CD1c-positive myeloid dendritic cell (primary cell): ENCODE data around the gene PTCH1.

Experiments
- DNase-seq: peaks from one replicate; pipeline ENCODE4 v3.0.0-alpha.2; 2016; ENCODE audit errors: extremely low spot score

Gene PTCH1

DNA sequence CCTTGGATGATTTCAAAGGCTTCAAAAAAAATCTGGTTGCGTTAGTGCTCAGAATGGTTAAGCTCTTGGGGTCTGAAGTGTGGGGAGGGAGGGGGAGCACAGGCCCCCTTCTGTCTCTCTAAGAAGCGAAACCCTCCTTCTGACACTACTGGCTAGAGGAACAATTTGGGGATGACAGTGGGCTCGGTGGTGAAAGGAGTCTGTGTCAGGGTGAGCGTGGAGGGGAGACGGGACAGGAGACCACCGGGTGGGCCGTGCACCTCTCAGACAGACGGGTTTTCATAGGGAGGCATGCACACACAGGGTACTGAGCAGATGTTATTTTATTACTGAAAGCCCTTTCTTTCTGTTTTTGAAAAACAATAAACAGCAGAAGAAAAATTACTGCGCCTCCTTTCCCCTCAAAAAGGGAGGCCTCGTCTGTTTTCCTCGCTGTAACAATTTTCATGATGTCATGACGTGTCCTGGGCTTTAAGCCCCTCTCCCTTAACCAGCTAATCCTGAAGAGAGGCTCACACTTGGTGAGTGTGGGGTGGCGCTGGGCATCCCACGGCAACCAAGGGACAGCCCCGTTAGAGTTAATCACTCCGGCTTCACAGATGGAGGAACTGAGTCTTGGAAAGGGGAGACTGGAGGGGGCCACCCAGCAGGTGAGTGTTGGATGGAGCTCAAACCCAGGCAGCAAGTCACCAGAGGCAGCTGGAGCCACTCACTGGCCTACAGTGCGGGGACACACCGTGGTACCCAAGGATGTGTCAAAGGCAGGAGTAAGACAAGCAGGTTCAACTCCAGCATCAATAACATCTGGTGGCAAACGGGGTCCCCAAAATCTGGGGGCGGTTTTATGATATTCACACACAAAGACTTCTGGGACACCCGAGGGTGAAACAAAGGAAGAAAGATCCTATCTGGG, 53.4 kb downstream of the PTCH1 start:
- no peak for DNase-seq

- DNase-seq: peak; percentile 41
Measured at GRCh38 chr9:95462249-95463147, 54.3 kb downstream of the PTCH1 start.

- no peak for DNase-seq
Measured at GRCh38 chr9:95461448-95462248, 55.1 kb downstream of the PTCH1 start.

DNA sequence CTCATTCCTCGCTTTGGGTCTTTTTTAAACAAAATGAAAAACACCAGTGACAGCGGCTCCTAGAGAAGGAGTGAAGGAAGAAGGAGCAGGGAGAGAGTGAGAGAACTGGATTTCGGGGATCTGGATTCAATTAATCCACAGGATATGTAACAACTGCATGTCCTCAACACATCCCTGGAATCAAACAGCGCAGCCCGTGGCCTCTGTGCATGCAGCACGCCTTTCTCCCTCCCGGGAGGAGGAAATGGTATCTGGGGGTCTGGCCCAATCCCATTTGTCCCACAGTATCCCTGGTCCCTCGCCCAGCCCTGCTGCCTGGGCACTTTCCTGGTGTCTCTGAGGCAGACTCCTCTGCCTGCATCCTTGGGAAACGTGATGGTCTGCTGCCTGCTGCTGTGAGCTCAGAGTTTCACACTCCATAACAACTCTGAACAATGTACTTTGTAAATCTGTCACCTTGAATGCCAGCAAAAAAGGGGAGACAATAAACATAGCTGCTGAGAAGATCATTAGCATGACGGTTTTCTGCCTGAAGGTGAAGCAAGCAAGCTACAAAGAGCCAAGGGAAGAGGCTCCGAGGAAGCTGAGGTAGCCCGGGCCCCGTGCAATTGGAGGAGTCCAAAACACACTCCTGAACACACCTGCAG, 56.1 kb downstream of the PTCH1 start:
- DNase-seq: no peak

DNA sequence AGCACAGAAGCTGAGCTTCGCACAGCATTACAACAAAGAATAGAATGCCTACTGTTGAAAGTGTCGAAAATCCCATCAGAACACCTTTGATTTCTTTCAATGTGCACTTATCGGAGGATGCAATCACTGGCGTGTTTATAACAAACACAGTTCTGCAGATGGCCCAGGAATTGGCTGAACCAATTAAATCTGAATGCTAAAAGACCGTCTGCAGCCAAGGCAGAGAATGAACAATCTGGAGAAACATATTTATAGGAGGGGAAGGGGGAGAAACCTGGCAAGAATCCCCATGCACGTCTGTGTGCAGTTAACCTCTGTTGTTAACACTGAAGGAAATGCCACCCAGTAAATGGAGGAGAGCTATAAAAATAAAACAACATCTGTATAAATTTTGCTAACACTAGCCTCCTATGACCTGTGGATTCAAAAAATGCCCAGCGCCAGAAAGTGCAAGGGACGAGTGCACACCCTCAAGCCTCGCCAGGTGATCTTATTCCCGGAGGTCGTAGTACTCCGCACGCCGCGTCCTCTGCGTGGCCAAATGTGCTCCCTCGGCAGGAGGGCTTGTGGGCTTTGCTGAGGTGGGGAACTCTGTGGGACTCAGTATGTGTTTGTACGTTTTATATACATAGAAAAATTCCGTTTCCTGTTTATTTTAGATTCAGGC, 56.8 kb downstream of the PTCH1 start:
- no peak for DNase-seq

DNA sequence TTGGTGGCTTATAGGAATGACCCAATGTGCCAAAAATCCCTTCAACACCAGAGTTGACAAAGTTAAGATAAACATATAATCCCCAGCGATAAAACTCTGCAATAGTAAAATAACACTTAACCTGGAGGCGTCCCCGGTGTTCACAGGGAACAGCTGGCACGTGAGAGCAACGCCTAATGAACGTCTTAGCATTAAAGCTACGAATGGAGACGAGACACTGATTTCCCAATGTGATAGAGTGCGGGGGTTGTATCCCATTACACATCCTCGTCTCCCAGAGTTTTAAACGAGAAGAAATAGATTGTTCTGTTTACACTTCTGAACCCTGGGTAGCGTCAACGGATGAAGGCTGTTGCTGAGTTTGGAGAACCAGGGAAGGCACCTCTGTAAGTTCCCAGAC, 57.6 kb downstream of the PTCH1 start:
- DNase-seq: no peak

- DNase-seq: no peak
Measured at GRCh38 chr9:95458666-95459065, 58.1 kb downstream of the PTCH1 start.

- DNase-seq: no peak
Measured at GRCh38 chr9:95457769-95458168, 59.0 kb downstream of the PTCH1 start.

- DNase-seq: no peak
Measured at GRCh38 chr9:95455714-95456113, 61.1 kb downstream of the PTCH1 start.

DNA sequence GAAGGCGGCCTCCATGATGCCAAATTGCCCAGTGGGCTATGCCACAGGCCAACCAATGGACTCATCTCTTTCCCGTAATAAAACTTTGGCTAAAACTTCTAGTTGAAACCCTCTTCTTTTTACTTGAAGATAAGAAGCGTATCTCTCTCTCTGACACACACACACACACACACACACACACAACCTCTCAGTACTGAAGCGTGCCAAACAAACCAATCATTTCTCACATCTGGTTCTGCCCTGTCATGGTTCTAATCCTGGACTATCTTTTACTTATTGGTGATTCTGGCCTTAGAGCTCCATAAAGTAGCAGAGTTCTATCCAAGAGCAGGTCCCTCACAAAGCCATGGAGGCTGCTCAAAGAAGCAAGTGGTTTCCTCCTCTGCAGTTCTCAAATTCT, 64.6 kb downstream of the PTCH1 start:
- DNase-seq: no peak

DNA sequence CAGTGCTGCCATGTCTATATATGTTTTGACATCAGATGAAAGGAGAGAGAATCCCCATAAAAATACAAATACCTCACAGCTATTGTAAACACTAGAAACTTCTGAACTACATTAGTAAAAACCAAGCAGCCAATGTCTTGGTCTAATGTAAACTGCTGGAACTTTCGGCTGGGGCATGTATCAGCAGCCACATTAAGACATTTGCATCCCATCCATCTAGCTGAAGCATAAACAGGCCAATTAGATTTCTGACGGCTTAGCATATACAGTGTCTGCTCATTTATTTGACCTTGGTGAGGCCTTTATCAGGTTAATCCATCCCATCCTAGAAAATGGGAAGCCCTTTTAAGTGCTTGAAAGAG, 65.7 kb downstream of the PTCH1 start:
- no peak for DNase-seq

GRCh38 chr9:95450171-95451064, 66.4 kb downstream of the PTCH1 start:
- DNase-seq: no peak

DNA sequence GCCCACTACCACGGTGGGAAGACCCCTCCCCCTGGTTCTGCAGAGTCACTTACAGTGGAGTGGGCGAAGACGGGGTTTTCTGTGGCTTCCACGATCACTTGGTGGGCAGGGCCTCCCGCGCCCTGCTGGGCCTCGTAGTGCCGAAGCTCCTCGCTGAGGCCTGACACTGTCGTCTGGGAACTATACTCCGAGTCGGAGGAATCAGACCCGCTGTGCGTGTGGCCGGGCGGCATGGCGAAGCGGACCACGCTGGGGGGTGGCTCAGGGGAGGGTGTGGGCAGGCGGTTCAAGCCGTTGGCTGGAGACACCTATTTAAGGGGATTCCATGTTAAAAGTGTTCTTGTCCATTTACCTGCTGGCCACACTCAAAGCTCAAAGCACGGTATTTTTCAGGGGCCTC, 67.8 kb downstream of the PTCH1 start:
- DNase-seq: no peak

GRCh38 chr9:95447660-95448420, 68.9 kb downstream of the PTCH1 start:
- DNase-seq: no peak

- DNase-seq: no peak
Measured at GRCh38 chr9:95446984-95447383, 69.8 kb downstream of the PTCH1 start.

DNA sequence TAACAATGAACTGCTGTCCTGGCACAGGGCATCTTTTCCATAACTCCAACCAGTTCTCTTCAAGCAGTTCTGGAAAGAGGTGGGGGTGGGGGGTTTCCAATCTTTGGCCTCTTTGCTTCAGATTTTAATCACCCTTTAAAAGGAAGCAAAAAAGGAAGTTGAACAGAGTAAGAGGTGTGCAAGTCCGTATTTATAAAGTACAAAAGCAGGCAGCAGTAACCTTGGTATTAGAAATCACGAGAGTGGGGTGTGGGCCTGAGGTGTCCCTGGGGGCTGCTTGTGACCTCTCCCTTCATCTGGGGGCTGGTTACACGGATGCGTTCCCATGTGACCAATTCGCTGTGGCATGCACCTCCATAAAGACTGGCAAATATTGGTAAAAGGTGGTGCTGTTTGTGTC, 70.5 kb downstream of the PTCH1 start:
- DNase-seq: no peak

- no peak for DNase-seq
Measured at GRCh38 chr9:95444160-95444559, 72.6 kb downstream of the PTCH1 start.

GRCh38 chr9:95443301-95443700, 73.5 kb downstream of the PTCH1 start:
- no peak for DNase-seq

GRCh38 chr9:95441081-95441480, 75.7 kb downstream of the PTCH1 start:
- no peak for DNase-seq
